HG03066 (cell line): Measurements from ENCODE around the gene HSPA9.

Experiments used
- ATAC-seq: cut with Tn5 transposase; IDR thresholded peaks from one replicate; pipeline ENCODE4 v1.9.1; 2021; ENCODE audit warnings: low read depth; ENCODE audit not compliant: unreplicated experiment

HSPA9 gene

DNA sequence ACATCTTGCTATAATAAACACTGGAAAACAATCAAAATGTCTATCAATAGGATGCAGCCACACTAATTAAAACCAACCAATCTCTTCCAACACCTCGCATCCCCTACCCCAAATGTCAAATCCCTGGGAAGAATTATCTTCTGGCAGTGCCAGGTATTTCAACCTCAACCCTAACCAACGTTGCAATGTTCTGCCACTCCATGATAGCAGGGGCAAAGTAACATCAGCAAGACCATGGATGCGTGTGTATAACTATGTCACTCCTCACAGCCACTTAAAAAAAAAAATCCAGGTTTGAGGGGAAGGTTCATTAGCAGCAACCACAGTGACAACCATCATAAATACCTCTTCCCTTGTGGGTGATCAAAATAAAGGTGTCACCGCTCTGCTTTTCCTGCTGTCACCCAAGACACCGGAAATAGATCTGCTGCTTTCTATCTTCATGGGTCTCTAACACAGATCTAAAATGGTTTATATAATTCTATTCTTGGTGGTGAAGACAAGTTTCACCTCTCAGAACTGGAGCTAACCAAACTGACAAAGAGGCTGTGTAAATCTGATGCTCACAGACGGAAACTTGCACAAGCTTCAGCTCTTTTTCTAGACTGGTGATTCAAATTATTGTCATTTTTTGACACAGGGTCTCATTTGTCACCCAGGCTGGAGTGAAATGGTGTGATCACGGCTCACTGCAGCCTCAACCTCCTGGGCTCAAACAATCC lies 9.9 kb downstream of the HSPA9 start:
- peak; percentile 57 for ATAC-seq

DNA sequence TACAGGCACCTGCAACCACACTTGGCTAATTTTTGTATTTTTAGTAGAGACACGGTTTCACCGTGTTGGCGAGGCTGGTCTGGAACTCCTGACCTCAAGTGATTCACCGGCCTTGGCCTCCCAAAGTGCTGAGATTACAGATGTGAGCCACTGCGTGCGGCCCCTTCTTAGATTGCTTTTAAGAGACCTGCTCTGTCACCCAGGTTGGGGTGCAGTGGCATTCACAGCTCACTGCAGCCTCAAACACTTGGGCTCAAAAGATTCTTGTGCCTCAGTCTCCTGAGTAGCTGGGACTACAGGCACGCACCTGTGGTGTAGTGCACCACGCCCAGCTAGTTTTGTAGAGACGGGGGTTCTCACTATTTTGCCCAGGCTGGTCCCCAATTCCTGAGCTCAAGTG lies 11.0 kb downstream of the HSPA9 start:
- ATAC-seq: no peak

DNA sequence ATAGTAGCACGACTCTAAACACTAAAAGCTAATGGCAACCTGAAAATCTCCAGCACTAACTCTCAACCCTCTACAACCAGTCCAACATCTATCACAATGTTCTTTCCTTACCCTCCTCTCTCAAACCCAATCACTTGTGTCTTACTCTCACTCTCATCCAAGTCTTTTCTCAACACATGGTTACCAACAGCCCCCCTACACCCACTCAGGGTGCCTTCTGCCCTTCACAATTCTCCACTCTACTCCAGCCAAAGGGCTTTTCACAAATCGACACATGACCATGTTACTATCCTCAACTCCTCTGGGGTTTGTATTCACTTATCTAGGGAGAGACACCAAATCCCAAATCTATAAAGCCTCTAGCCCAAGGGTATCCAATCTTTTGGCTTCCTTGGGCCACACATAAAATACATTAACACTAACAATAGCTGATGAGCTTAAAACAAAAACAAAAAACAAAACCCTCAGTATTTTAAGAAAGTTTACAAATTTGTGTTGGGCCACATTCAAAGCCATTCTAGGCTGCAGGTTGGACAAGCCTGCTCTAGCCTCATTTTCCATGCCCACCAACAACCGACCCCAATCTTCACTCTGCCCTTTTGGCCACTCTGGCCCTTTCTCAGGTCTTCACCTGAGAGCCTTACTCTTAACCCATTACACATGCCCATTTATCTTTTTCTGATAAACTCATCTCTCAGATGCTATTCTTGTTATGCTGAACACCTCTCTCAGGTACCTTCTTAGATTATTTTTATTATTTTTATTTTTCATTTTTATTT lies 11.7 kb downstream of the HSPA9 start:
- ATAC-seq: no peak

DNA sequence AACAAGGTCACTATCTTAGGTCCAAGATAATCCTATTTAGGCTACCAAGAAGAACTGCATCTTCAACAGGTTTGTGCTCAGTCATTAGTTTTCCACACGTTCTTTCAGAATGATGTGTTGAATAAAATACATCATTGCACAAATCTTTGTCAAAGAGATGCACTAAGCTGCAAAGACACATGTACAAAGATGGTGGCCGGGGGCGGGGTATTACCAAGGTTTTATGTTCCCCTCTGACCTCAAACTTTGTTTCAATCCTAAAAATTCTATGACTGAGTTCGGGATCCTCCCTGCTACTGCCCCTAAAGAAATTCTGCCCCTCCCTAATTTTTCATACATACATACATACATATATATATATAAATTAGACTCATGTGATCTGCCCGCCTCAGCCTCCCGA lies 14.2 kb downstream of the HSPA9 start:
- ATAC-seq: no peak

DNA sequence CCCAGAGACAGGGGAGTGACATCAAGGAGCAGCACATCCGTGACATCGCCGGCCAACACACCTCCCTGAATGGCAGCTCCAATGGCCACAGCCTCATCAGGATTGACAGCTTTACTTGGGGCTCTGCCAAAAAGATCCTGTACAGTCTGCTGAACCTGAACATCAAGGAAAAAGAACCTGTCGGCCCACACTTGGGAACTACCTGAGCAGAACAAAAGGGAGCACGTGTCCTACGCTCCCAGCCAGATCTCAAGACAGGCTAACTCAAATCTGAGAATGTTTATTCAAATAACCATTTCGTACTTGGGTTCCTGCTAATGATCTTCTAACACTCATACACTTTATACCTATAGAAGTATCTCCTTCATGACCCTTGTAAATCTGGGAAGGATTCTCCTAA lies 15.3 kb downstream of the HSPA9 start:
- no peak for ATAC-seq

DNA sequence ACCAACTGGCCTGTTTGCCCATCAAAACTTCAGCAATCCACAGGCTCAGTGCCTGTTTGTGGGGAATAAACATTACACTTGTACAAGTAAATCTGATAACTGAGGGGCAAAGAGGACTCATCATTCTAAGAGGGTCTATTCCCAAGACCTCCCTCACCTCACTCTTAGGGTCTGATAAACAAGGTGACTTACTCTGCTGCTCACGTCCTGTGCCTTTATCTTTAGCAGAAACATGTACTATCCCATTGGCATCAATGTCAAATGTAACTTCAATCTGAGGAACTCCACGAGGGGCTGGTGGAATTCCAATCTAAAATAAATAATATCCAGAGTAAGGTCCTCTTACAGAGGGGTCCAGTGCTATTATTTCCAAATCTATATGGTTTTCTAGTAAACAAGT lies 17.5 kb downstream of the HSPA9 start:
- ATAC-seq: no peak

DNA sequence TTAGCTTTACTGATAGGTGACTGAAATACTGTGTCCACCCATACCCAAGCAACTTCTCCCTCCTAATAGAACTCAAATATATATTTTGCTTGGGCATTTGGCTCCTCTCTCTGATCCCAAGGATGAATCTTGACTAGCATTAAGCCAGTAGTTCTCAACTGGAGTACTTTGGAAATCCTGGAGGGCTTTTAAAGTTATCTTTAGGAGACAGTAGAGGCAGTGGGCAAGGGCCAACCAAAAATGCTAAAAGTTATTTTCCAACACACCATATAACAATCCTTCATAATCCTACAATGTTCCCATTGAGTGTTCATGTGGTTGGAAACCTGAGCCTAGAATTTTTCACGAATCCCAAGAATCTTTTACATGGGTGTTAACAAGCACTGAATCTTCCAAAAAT lies 21.1 kb downstream of the HSPA9 start:
- ATAC-seq: no peak

DNA sequence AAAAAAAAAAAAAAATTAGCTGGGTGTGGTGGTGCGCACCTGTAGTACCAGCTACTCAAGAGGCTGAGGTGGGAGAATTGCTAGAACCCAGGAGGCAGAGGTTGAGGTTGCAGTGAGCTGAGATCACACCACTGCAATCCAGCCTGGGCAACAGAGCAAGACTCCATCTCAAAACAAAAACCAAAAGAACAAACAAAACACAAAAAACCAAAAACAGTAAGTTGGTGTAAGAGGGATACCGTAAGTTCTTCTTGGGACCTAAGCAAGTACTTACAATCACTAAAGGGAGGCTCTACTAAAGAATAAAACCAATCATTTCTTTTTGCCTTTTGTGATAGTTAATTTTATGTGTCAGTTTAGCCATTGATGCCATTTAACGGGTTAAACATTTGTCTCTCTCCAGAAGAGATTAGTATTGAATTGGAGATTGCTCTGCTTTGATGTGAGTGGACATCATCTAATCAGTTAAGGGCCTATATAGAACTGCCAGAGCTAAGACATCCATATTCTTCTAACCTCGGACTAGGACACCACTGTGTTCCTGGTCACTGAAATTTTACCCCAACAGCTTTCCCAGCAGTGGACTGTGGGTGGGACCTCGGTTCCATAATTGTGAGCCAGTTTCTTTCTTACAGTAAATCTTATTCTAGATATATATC lies 21.6 kb downstream of the HSPA9 start:
- ATAC-seq: no peak

DNA sequence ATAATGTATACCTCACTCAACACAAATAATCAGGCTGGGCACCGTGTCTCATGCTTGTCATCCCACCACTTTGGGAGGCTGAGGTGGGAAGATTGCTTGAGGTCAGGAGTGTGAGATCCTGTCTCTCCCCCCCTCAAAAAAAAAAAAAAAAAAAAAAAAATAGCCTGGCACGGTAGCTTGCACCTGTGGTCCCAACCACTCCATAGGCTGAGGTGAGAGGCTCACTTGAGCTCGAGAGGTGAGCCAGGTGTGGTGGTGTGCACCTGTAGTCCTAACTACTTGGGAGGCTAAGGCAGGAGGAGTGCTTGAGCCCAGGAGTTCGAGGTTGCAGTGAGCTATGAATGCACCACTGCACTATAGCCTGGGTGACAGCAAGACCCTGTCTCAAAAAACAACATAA lies 22.5 kb downstream of the HSPA9 start:
- no peak for ATAC-seq

DNA sequence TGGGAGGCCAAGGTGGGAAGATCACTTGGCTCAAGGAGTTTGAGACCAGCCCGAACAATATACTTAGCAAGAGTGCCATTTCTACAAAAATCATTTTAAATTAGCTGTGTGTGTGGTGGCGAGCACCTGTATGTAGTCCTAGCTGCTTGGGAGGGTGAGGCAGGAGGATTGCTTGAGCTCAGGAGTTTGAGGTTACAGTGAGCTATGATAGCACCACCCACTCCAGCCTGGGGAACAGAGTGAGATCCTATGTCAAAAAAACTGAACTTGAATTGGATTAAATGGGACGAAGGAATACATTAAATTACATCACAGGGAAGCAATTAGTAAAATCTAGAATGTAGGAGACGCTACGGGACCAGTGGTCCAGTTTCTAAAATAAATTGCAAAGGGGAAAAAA lies 25.8 kb downstream of the HSPA9 start:
- no peak for ATAC-seq

DNA sequence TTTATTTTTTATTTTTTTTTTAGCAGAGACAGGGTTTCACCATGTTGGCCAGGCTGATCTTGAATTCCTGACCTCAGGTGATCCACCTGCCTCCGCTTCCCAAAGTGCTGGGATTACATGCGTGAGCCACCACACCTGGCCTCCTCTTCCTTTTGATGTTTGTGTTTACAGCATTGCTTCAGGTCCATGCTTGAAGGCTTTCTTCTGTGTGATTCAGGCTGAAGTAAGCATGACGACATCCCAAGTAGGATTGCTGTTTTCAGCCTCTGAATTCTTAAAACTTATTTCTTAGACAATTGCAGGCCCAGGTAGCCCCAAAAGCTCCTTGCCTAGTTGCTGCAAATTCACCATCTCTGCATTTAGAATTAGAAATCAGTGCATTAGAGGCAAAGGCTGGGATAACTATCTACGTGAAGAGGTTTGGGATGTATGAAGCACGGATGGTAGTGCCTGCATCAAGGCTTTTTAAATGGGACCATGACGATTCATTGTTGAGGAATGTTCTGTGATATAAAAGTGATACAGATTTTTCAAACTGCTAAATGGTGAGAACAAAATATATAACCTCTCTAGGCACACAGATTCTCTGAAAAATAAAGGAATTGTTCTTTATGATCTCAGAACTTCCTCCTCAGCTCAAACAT lies 29.2 kb downstream of the HSPA9 start:
- ATAC-seq: no peak

DNA sequence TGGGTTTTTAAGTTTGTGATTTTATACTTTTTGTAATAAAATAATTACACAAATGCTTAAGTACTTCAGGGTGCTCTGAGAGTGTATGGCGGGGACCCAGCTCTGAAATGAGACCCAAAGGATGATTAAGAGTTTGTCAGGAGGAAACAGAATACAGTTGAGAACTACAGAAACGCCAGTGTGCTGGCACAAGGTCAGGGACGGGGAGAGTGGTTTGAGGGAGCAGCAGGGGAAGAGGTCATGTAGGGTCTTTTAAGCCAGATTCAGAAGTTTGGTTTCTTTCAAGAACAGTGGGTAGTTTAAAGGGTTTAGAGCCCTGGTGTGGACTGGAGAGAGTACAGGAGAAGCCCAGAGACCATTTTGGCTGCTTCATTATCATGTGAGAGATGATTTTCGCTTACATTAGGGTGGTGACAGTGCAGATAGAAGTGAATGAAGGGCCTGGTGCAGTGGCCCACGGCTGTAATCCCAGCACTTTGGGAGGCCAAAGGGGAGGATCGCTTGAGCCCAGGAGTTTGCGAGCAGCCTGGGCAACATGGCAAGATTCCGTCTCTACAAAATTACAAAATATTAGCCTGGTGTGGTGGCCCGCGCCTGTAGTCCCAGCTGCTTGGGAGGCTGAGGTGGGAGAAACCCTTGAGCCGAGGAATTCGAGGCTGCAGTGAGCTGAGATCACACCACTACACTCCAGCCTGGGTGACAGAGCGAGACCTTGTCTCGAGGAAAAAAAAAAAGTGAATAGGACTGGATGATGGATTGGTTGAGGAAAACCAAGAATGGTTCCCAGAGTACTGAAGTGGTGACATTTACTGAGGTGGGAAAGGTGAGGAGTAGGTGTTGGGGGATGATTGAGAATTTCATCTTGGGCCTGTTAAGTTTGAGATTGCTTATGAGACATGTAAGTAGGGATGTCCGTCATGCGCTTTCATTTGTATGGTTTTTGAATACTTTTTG lies 30.7 kb downstream of the HSPA9 start:
- no peak for ATAC-seq

DNA sequence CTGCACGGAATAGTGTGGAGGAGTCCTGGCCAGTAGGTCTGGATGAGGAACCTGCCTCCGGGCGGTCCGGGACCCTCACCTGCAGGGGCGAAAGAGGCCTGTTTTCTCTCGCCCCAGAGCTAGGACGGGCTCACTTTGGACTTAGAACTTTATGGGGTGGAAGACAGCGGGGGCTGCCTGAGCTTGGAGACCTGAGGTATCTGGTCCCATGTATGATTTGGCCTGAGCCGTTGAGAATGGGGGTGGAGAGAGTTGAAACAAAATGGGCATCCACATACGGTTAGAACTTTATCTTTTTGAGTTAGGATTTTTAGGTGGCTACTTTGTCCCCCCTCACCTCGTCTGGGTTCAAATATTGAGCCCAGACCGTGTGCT lies 31.5 kb downstream of the HSPA9 start:
- ATAC-seq: peak; percentile 36

DNA sequence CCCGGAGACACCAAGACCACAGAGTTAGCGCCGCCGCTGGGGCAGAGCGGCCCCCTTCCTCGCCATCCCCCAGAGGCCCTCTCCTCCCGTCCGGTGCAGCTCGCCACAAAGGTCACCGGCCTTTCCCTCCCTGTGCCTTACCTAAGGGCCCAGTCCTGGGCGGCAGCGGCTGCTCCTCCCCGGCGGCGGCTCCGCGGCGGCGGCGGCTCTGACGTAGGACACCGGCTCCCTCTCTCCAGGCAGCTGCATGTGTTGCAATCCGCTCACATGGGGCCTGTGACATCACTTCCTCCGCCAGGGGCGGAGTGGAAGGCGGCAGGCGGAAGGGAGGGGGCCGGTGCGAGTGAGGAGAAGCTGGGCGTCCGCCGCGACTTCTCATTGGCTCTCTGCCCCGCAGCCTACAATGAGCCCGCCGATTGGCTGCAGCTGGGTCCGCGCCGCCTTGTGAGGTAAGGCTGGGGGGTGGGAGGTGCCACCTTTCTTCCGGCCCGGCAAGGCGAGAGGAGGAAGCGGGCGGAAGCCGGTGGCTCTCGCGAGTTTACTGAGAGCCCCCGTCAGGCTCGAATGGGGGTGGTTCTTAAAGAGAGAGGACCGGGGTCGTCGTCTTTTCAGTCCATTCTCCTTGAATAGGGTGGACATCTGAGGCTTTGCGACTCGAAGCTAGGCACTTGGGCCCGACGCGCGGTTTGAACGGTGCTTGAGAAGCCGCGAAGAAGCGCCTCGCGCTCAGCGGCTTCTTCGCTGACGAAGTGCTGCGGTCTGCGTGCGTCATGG lies 32.1 kb downstream of the HSPA9 start, which contains the start of gene ETF1:
Gene ETF1 (minus strand): TSS at position 281 of the 774 bp plus-strand sequence. CDS start 318 bp downstream, outside the sequence.
- ATAC-seq: peak; percentile 92

DNA sequence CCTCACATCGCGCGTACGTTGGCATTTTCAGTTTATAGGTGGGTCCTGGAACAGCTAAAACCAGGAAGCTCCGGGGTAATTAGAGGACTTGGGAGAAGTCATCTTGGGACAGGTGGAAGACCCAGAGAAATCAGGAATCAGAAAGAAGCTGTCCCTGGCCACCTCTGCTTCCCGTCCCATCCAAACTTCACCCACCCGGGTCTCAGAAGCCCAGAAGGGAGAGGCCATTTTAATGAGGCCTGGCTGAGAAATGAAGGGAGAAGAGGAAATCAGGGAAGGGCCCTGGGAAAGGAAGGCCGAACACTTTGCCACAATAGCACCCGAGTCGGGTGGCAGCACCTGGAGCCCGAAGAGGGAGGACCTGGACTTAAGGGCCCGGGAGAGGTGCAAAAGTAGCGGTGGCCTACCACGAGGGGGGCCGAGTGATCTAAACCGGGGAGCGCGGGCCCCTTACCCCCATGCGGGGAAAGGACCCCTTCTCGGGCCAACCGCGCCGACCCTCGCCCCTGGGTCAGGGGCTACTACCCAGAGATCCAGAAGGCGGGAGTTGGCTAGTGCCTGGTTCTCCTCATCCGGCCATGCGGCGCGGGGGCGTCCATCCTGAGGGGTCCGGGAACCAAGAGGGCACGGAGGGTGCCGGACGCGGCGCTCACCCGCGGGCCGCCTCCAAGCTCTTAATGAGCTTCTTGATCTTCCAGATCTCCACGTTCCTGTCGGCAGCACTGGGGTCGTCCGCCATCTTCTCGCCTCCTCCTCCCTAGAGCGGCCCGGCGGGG lies 32.8 kb downstream of the HSPA9 start:
- ATAC-seq: peak; percentile 0

DNA sequence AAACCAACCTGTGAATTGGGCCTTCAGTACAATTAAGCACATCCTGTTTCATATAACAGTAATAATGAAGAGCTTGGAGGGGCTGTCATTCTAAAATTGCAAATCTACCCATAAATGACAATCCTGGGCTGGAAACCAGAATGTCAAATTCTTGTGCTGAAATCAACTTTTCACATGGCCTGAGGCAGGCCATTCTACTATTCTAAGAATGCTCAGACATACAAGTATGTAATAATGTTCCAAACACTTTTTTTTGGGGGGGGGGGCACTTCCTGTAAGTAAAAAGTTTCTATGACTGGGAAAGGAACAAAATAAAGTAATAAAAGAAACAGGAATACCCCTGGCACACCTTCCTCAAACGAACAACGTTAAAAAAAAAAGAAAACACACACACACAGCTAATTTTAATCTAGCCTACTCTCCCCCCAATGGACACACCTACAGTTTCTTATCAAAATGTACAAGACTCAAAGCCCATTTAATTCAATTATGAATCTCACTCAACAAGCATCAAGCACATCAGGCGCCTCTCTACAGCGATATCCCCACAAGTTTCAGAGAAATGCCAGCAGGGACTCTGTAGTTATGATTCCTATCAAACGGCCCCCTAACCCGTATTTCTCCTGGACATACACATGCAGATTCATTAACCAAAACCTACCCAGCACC lies 33.6 kb downstream of the HSPA9 start:
- ATAC-seq: no peak

DNA sequence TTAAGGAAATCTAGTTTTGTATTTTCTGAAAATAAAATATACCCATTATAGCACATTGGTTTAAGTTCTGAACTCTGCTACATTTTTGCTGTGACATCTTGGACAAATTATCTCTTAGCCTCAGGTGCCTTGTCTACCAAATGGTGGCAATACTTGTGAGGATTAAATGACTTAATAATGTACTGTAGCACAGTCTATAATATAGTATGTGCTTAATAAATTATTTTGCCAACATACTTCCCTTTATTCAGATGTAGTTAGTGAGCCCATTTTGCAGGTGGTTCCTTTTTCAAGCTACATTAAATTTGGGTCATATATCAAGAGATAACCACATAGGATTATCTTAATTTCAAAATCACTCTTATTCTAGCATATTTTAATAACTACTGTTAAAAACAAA lies 35.4 kb downstream of the HSPA9 start:
- no peak for ATAC-seq
